HCT116 (cell line): ENCODE results near the gene ABCC8. TPM values are rescaled to one million over a fixed set of nuclear protein-coding genes. Genes with fewer than 3 reads are reported as not detected.

ENCODE experiments used
- EZH2phosphoT487 ChIP-seq: fragments of 200-600 bp; IDR thresholded peaks from 2 replicates; pipeline ENCODE4 v1.6.1; 2018; ENCODE audit warnings: antibody characterized with exemption, borderline replicate concordance
- FOSL1 ChIP-seq: IDR thresholded peaks from 2 replicates; pipeline ENCODE4 v1.6.1; 2012; ENCODE audit warnings: low read depth
- JUND ChIP-seq: IDR thresholded peaks from 2 replicates; pipeline ENCODE4 v1.6.1; 2012
- POLR2A ChIP-seq: IDR thresholded peaks from 2 replicates; pipeline ENCODE4 v1.7.0; 2011; ENCODE audit warnings: borderline replicate concordance; ENCODE audit not compliant: insufficient read depth, insufficient read length; ENCODE audit errors: extremely low read depth
- SIN3A ChIP-seq: IDR thresholded peaks from 2 replicates; pipeline ENCODE4 v1.6.1; 2012; ENCODE audit warnings: low read depth
- ZFX ChIP-seq: fragments of 450-650 bp; IDR thresholded peaks from 2 replicates; pipeline ENCODE4 v1.6.1; 2017
- ZNF274 ChIP-seq: fragments of 200-500 bp; sonication (Bioruptor generic); IDR thresholded peaks from 2 replicates; pipeline ENCODE4 v1.6.1; 2014; ENCODE audit warnings: mild to moderate bottlenecking, low read depth, low read length, inconsistent platforms
- total RNA-seq: library from RNA; stranded (reverse); gene quantifications from one replicate; pipeline ENCODE4 v1.2.1, GENCODE V29; 2021; ENCODE audit not compliant: unreplicated experiment
- TF ChIP-seq, protein P1 (sequence below): IDR thresholded peaks from 2 replicates; pipeline ENCODE4 v1.6.1; 2012
- TF ChIP-seq, protein P2 (sequence below), 3 experiments: fragments of 200-600 bp in 1 of 3; sonication (generic) in 1 of 3; IDR thresholded peaks in 2 of 3; conservative IDR thresholded peaks in 1 of 3; 2 replicates each; pipeline ENCODE4 v1.5.1; 2012 to 2017; ENCODE audit warnings: low read depth in 2 of 3, low read length in 2 of 3, antibody characterized with exemption in 1 of 3, borderline replicate concordance in 1 of 3, control low read depth in 1 of 3, mild to moderate bottlenecking in 1 of 3, mixed read lengths in 1 of 3, mixed run types in 1 of 3, moderate library complexity in 1 of 3; ENCODE audit not compliant: insufficient read depth in 1 of 3

Gene ABCC8
- total RNA-seq, 1 experiment from 2014 or later: 0.39 TPM

DNA sequence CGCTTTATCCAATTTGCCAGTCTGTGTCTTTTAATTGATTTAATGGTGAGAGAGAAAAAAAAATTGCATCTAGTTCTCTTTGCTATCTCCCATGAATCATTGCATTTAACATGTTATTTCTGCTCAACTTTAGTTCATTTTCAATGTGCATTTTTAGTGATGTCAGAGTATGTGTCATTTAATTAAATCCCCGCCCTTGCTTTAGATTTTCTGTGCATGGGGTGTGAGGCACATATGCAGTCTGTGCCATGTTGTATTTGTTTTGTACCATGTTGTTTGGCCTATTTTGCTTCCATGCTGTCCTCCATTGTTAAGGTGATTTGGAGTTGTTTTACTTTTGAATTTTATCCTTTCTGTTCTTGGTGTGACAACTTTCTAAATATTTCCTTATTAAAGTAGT, 133.4 kb downstream of the ABCC8 start (continued):
- no peak for TF ChIP-seq ZFX
- TF ChIP-seq ZNF274: no peak
- TF ChIP-seq EZH2phosphoT487: no peak
- no peak for TF ChIP-seq POLR2A
- TF ChIP-seq FOSL1: no peak
- no peak for TF ChIP-seq JUND
- TF ChIP-seq, protein P1, sequence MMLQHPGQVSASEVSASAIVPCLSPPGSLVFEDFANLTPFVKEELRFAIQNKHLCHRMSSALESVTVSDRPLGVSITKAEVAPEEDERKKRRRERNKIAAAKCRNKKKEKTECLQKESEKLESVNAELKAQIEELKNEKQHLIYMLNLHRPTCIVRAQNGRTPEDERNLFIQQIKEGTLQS: no peak
- TF ChIP-seq SIN3A: no peak
- TF ChIP-seq, protein P2, sequence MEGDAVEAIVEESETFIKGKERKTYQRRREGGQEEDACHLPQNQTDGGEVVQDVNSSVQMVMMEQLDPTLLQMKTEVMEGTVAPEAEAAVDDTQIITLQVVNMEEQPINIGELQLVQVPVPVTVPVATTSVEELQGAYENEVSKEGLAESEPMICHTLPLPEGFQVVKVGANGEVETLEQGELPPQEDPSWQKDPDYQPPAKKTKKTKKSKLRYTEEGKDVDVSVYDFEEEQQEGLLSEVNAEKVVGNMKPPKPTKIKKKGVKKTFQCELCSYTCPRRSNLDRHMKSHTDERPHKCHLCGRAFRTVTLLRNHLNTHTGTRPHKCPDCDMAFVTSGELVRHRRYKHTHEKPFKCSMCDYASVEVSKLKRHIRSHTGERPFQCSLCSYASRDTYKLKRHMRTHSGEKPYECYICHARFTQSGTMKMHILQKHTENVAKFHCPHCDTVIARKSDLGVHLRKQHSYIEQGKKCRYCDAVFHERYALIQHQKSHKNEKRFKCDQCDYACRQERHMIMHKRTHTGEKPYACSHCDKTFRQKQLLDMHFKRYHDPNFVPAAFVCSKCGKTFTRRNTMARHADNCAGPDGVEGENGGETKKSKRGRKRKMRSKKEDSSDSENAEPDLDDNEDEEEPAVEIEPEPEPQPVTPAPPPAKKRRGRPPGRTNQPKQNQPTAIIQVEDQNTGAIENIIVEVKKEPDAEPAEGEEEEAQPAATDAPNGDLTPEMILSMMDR (IDR thresholded peaks at IDR 0.05 in 2 of 3, conservative IDR thresholded peaks at IDR 0.05 in 1 of 3; ENCODE audit: borderline replicate concordance in 1 of 3, insufficient read depth in 1 of 3, low read depth in 2 of 3, low read length in 2 of 3): no peak

Other genes with a start within 250 kb of the ABCC8 start
- 40.6 TPM for gene NUCB2, start 200.1 kb downstream of the ABCC8 start, total RNA-seq
- 1.5 TPM for gene NCR3LG1, start 125.0 kb downstream of the ABCC8 start, total RNA-seq
- gene KCNJ11, start 88.2 kb downstream of the ABCC8 start, total RNA-seq: 7.5 TPM
- 13.4 TPM for gene USH1C, start 67.6 kb upstream of the ABCC8 start, total RNA-seq
- 0.07 TPM for gene OTOG, start 70.4 kb upstream of the ABCC8 start, total RNA-seq
- gene MYOD1, start 242.7 kb upstream of the ABCC8 start, total RNA-seq: not detected